ENCODE results near the gene CFAP46.

GRCh38 chr10:132984801-132985545, 42.6 kb upstream of the CFAP46 start:
- no peak for TF ChIP-seq MAZ (IDR thresholded peaks at IDR 0.05; ENCODE audit: borderline replicate concordance, low read depth, low read length)
- TF ChIP-seq CTCF (conservative IDR thresholded peaks at IDR 0.05; ENCODE audit: low read depth, low read length), result no peak
